ENCODE data around the gene GPR17. TPM values are rescaled to one million over a fixed set of nuclear protein-coding genes. Genes with fewer than 3 reads are reported as not detected.

The GPR17 gene
- total and polyA plus RNA-seq, 8 donors: 0.35 to 1.9 TPM; not detected in 6

DNA sequence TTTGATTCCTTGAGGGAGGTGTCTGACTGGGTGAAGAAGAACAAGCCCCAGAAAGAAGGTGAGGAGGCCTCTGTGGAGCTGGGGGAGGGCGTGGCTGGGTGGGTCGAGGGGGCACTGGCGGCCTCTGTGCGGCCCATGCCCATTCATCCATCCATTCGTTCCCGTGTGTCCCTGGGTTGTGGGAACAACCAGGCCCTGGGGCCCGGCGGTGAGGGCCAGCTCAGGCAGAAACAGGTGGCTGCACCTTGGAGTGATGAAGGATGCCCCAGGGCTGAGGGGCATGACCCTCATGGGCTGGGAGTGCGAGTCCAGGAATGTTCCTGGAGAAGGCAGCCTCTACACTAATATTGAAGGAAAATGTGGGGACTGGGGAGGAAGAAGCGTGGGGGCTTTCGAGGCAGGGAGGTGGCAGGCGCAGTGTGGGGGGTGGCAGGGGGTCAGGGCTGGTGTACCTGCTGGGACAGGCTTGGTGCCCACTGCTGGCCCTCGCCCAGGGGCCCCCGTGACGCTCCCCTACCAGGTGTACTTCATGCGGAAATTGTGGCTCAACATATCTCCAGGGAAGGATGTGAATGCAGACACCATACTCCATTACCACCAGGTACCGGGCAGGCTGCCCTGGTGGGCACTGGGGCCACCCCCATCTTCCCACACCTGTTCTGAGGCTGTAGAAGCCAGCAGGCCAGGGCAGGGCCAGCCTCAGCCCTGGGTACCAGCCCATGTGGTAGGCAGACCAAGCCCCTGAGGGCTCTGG is 11.2 kb upstream of the GPR17 start:
- Histone ChIP-seq H3K9me3 (no peaks in the 10 kb centered on the region), H3K27ac (no peak overlapping the region), H3K4me3 (no peak overlapping the region), H3K36me3 (no peaks in the 10 kb centered on the region), H3K27me3 (no peaks in the 10 kb centered on the region), H3K4me1 (no peaks in the 10 kb centered on the region)
- no peak for FAIRE-seq
- DNase-seq: peak in 1 of 6 donors; percentile 36
- ATAC-seq: no peak
- intact Hi-C loops (cut with DNase I): no loop called here
- 80 to 85% methylated on average over 16 to 17 of the region's 17 CpGs for WGBS, 2 donors
- TF ChIP-seq, protein P1, sequence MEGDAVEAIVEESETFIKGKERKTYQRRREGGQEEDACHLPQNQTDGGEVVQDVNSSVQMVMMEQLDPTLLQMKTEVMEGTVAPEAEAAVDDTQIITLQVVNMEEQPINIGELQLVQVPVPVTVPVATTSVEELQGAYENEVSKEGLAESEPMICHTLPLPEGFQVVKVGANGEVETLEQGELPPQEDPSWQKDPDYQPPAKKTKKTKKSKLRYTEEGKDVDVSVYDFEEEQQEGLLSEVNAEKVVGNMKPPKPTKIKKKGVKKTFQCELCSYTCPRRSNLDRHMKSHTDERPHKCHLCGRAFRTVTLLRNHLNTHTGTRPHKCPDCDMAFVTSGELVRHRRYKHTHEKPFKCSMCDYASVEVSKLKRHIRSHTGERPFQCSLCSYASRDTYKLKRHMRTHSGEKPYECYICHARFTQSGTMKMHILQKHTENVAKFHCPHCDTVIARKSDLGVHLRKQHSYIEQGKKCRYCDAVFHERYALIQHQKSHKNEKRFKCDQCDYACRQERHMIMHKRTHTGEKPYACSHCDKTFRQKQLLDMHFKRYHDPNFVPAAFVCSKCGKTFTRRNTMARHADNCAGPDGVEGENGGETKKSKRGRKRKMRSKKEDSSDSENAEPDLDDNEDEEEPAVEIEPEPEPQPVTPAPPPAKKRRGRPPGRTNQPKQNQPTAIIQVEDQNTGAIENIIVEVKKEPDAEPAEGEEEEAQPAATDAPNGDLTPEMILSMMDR (IDR thresholded peaks at IDR 0.05): no peak

DNA sequence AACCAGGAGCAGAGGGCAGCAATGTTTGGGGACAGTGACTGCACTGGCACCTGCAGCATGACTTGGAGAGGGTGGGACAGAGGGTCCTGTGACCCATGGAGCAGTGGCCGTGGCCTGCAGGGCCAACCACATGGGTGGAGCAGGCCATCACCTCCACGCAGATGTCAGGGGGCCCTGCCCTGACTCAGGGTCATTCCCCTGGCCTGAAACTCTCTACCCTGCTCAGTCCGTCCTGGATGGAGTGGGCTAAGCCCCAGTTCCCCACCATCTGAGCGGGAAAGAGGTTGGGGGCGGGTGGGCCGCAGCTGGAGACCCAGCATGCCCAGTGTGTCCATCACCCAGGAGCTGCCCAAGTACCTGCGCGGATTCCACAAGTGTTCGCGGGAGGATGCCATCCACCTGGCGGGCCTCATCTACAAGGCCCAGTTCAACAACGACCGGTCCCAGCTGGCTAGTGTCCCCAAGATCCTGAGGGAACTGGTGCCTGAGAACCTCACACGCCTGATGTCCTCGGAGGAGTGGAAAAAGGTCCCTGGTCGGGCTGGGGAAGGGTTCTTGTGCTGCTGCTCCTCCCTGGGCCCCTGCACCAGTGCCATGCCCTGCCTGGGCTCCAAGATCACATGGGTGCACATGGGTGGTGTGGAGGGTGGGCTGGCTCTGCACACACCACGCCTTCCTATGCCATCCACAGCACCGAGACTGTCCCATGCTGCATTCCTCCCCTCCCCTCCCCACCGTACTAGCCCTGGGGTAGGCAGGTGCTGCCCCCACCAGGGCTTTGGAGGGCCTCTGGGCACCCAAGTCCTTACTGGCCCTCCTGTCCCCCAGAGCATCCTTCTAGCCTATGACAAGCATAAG is 10.3 kb upstream of the GPR17 start:
- Histone ChIP-seq H3K9me3 (no peaks in the 10 kb centered on the region), H3K27ac (no peak overlapping the region), H3K27me3 (no peaks in the 10 kb centered on the region), H3K4me1 (no peaks in the 10 kb centered on the region), H3K4me3 (no peak overlapping the region), H3K36me3 (no peaks in the 10 kb centered on the region)
- intact Hi-C loops (cut with DNase I): no loop called here
- TF ChIP-seq, protein P1 (IDR thresholded peaks at IDR 0.05): no peak
- no peak for ATAC-seq
- WGBS, 2 donors: 80 to 86% methylated on average over 18 to 19 of the region's 19 CpGs
- peak in 1 of 6 donors; percentile 53 for DNase-seq
- FAIRE-seq: no peak

DNA sequence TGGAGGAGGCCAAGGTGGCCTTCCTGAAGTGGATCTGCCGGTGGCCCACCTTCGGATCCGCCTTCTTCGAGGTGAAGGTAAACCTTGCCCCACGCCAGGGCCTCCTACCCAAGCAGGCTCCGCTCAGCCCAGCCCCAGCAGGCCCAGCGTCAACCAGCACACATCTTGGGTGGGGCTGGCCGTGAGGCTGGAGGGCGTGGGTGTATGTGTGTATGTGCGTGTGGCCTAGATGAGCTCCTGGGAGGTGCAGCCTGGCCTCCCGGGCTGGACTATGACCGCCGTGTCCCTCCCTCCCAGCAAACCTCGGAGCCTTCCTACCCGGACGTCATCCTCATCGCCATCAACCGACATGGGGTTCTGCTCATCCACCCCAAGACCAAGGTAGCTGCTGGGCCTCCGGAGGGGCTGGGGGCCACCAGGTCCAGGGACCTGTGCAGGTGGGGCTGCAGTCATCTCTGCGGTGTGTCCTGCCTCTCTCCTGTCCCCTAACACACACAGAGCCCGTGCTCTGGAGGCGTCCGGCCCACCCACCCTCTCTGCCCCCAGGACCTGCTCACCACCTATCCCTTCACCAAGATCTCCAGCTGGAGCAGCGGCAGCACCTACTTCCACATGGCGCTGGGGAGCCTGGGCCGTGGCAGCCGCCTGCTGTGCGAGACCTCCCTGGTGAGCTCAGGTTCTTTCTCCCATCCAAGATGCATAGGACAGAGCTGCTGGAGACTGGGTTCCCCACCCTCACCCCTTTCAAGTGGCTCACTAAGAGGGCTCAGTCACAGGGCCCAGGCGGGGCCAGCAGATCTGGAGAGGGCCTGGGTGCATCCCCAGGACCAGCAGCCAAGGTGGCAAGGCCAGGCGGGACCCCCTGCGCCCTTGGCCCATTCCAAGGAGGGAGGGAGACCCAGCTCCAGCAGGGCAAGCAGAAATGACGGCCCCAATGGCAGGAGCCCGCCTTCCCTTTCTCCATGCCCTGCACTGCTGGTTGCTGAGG is 9.4 kb upstream of the GPR17 start:
- WGBS, 2 donors: 83 to 86% methylated on average over 31 to 33 of the region's 33 CpGs
- no peaks in the 10 kb centered on the region for H3K4me1 ChIP-seq
- H3K27ac ChIP-seq: no peak overlapping the region
- TF ChIP-seq, protein P1 (IDR thresholded peaks at IDR 0.05): no peak
- no peaks in the 10 kb centered on the region for H3K36me3 ChIP-seq
- FAIRE-seq (no peak), ATAC-seq (no peak), DNase-seq (peak in 1 of 6 donors; percentile 55)
- H3K27me3 ChIP-seq: no peaks in the 10 kb centered on the region
- no peaks in the 10 kb centered on the region for H3K9me3 ChIP-seq
- intact Hi-C loops (cut with DNase I): no loop called here
- H3K4me3 ChIP-seq: no peak overlapping the region

- intact Hi-C loops (cut with DNase I): no loop called here
Measured at GRCh38 chr2:127637236-127637630, 8.7 kb upstream of the GPR17 start.

More at GRCh38 chr2:127637236-127637630, 8.7 kb upstream of the GPR17 start:
- Histone ChIP-seq H3K4me1 (no peaks in the 10 kb centered on the region), H3K27me3 (no peaks in the 10 kb centered on the region), H3K4me3 (no peak overlapping the region), H3K9me3 (no peaks in the 10 kb centered on the region), H3K27ac (no peak overlapping the region), H3K36me3 (no peaks in the 10 kb centered on the region)
- no peak for ATAC-seq
- no peak for FAIRE-seq
- TF ChIP-seq, protein P1 (IDR thresholded peaks at IDR 0.05): no peak
- 69 to 70% methylated on average over 11 to 13 of the region's 13 CpGs for WGBS, 2 donors
- peak in 1 of 6 donors; percentile 51 for DNase-seq
